Caco-2 (cell line): ENCODE data around the gene PEX14. TPM values are rescaled to one million over a fixed set of nuclear protein-coding genes. Genes with fewer than 3 reads are reported as not detected.

Experiments
- BruUV-seq: library from RNA; stranded (reverse); fragments of 400-500 nt; replicated peaks from 2 replicates; lab custom pipeline; 2021; lab: Mats Ljungman, UMichigan
- CTCF ChIA-PET: fragments of 300-600 bp; sonication (Branson Sonifier 250); formaldehyde crosslinking; loops from one replicate; lab custom pipeline; 2022; ENCODE audit warnings: antibody characterized with exemption; lab: Charles Lee
- POLR2A ChIA-PET: fragments of 300-600 bp; sonication (Branson Sonifier 250); formaldehyde crosslinking; loops from one replicate; lab custom pipeline; 2022; ENCODE audit warnings: antibody characterized with exemption; lab: Charles Lee
- DNase-seq, 2 experiments: peaks; one replicate each; pipeline versions ENCODE4 v3.0.0 to v3.0.0-alpha.2; 2020 to 2022
- H3K27me3 ChIP-seq: replicated peaks from 2 replicates; pipeline ENCODE4 v1.6.0; 2011; ENCODE audit warnings: low read length; ENCODE audit not compliant: control insufficient read depth, insufficient read depth
- H3K36me3 ChIP-seq: 2 replicates; pipeline ENCODE4 v1.5.1; 2011; ENCODE audit warnings: low read length; ENCODE audit not compliant: control insufficient read depth, insufficient read depth
- H3K4me1 ChIP-seq: fragments of 250-450 bp; sonication (Bioruptor Pico); 2 replicates; pipeline ENCODE4 v1.5.1; 2020; ENCODE audit warnings: mild to moderate bottlenecking
- H3K4me3 ChIP-seq: 2 replicates; pipeline ENCODE4 v1.5.1; 2011; ENCODE audit warnings: low read depth, mild to moderate bottlenecking, control low read depth, low read length
- H3K9me3 ChIP-seq: fragments of 250-450 bp; sonication (Bioruptor Pico); 2 replicates; pipeline ENCODE4 v1.5.1; 2020; ENCODE audit warnings: mild to moderate bottlenecking, moderate library complexity
- H3K27ac Mint-ChIP-seq: one replicate; pipeline ENCODE4 v1.8.0; 2022; ENCODE audit warnings: mixed read lengths; ENCODE audit not compliant: unreplicated experiment
- H3K27me3 Mint-ChIP-seq: one replicate; pipeline ENCODE4 v1.8.0; 2022; ENCODE audit warnings: mixed read lengths; ENCODE audit not compliant: insufficient read depth, unreplicated experiment
- H3K36me3 Mint-ChIP-seq: one replicate; pipeline ENCODE4 v1.8.0; 2022; ENCODE audit warnings: mild to moderate bottlenecking, mixed read lengths; ENCODE audit not compliant: insufficient read depth, unreplicated experiment
- H3K4me1 Mint-ChIP-seq: one replicate; pipeline ENCODE4 v1.8.0; 2022; ENCODE audit warnings: low read depth, mixed read lengths; ENCODE audit not compliant: unreplicated experiment
- H3K4me3 Mint-ChIP-seq: one replicate; pipeline ENCODE4 v1.8.0; 2022; ENCODE audit warnings: mild to moderate bottlenecking, moderate library complexity, mixed read lengths; ENCODE audit not compliant: unreplicated experiment
- H3K9me3 Mint-ChIP-seq: one replicate; pipeline ENCODE4 v1.8.0; 2022; ENCODE audit warnings: mixed read lengths; ENCODE audit not compliant: unreplicated experiment
- intact Hi-C: fragments of 100-400 bp; cut with micrococcal nuclease; formaldehyde crosslinking; loops from one replicate; pipeline ENCODE4 v1.10.0; 2022; ENCODE audit not compliant: unreplicated experiment
- total RNA-seq: library from RNA; stranded (reverse); gene quantifications from 2 replicates; pipeline ENCODE4 v1.2.3, GENCODE V29; 2022
- TF ChIP-seq, protein P1 (sequence below), 2 experiments: fragments of 200-600 bp in 1 of 2; IDR thresholded peaks; 1 replicate in 1 of 2; 2 replicates in 1 of 2; pipeline versions ENCODE4 v1.5.1 to v1.8.0; 2011 to 2022; ENCODE audit warnings: antibody characterized with exemption in 1 of 2, control low read depth in 1 of 2, inconsistent platforms in 1 of 2, low read depth in 1 of 2, low read length in 1 of 2, mild to moderate bottlenecking in 1 of 2, moderate library complexity in 1 of 2; ENCODE audit not compliant: insufficient read depth in 1 of 2, severe bottlenecking in 1 of 2, unreplicated experiment in 1 of 2

The PEX14 gene
- total RNA-seq, 1 experiment from 2014 or later, result 22.2 TPM

DNA sequence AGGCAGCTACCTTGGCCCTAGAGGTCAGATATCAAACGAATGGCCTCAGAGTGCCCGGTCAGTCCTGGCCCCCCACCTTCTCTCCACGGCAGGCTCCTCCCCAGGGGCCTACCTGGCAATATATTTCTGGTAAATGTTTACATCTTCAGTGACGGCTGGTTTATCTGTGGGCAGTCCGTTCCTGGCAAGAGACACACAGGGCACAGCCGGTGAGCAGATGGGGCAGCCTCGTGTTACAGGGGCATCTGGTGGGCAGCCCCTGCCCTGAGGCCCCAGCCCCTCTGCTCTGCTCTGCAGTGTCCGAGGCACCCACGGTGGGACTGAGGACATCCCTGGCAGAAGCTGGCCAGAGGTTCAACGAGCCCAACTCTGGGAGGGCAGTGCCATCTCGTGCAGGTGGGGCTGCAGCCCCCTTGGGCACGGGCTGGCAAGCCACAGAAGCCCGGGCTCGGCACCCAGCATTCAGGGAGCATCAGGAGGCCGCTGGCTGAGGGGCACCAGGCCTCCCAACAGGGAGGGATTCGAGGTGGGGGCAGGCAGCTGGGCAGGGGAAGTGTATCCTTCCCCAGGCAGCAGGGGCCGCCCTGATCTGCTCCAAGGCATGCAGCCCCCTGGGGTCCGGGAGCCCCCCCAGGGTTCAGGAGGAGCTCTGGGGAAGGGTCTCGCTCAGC is 183.8 kb downstream of the PEX14 start:
- no peaks in the 10 kb centered on the region for H3K27me3 ChIP-seq
- no peak overlapping the region for H3K4me3 Mint-ChIP-seq
- ChIA-PET POLR2A (no interaction called here), CTCF (no interaction called here)
- no peaks in the 10 kb centered on the region for H3K4me1 ChIP-seq
- no peaks in the 10 kb centered on the region for H3K36me3 ChIP-seq
- no peaks in the 10 kb centered on the region for H3K9me3 Mint-ChIP-seq
- H3K4me1 Mint-ChIP-seq, result no peaks in the 10 kb centered on the region
- H3K4me3 ChIP-seq, result no peak overlapping the region
- BruUV-seq, result no TSS peak
- no peaks in the 10 kb centered on the region for H3K36me3 Mint-ChIP-seq
- TF ChIP-seq, protein P1, sequence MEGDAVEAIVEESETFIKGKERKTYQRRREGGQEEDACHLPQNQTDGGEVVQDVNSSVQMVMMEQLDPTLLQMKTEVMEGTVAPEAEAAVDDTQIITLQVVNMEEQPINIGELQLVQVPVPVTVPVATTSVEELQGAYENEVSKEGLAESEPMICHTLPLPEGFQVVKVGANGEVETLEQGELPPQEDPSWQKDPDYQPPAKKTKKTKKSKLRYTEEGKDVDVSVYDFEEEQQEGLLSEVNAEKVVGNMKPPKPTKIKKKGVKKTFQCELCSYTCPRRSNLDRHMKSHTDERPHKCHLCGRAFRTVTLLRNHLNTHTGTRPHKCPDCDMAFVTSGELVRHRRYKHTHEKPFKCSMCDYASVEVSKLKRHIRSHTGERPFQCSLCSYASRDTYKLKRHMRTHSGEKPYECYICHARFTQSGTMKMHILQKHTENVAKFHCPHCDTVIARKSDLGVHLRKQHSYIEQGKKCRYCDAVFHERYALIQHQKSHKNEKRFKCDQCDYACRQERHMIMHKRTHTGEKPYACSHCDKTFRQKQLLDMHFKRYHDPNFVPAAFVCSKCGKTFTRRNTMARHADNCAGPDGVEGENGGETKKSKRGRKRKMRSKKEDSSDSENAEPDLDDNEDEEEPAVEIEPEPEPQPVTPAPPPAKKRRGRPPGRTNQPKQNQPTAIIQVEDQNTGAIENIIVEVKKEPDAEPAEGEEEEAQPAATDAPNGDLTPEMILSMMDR (IDR thresholded peaks at IDR 0.05; ENCODE audit: insufficient read depth in 1 of 2, low read depth in 1 of 2, low read length in 1 of 2, severe bottlenecking in 1 of 2, unreplicated experiment in 1 of 2), result no peak
- H3K27ac Mint-ChIP-seq, result no peak overlapping the region
- H3K27me3 Mint-ChIP-seq, result no peaks in the 10 kb centered on the region
- no peak for DNase-seq
- intact Hi-C loops, result no loop called here
- no peaks in the 10 kb centered on the region for H3K9me3 ChIP-seq

DNA sequence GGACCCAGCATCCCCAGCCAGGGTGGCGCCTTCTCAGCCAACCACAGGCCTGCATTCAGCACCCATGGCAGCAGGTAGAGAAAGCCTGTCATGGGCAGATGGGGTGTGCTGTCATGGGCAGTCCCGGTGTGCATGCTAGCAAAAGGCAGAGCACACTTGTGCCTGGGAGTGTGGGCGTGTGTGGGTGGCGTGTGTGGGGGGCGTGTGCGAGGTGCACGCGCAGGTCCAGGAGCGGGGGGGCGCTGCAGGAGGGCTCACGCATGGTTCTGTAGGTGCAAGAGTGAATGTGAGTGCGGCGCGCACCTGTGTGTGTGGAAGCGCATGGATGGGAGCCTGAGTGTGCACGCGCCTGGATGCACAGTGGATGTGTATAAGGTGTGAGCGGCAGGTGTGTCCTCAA is 184.5 kb downstream of the PEX14 start:
- no peak for DNase-seq
- Mint-ChIP-seq H3K4me3 (no peak overlapping the region), H3K27ac (no peak overlapping the region), H3K27me3 (no peaks in the 10 kb centered on the region), H3K9me3 (no peaks in the 10 kb centered on the region), H3K36me3 (no peaks in the 10 kb centered on the region), H3K4me1 (no peaks in the 10 kb centered on the region)
- Histone ChIP-seq H3K4me1 (no peaks in the 10 kb centered on the region), H3K9me3 (no peaks in the 10 kb centered on the region), H3K27me3 (no peaks in the 10 kb centered on the region), H3K4me3 (no peak overlapping the region), H3K36me3 (no peaks in the 10 kb centered on the region)
- ChIA-PET POLR2A (no interaction called here), CTCF (no interaction called here)
- TF ChIP-seq, protein P1 (IDR thresholded peaks at IDR 0.05; ENCODE audit: insufficient read depth in 1 of 2, low read depth in 1 of 2, low read length in 1 of 2, severe bottlenecking in 1 of 2, unreplicated experiment in 1 of 2), result no peak
- intact Hi-C loops, result no loop called here
- no TSS peak for BruUV-seq

DNA sequence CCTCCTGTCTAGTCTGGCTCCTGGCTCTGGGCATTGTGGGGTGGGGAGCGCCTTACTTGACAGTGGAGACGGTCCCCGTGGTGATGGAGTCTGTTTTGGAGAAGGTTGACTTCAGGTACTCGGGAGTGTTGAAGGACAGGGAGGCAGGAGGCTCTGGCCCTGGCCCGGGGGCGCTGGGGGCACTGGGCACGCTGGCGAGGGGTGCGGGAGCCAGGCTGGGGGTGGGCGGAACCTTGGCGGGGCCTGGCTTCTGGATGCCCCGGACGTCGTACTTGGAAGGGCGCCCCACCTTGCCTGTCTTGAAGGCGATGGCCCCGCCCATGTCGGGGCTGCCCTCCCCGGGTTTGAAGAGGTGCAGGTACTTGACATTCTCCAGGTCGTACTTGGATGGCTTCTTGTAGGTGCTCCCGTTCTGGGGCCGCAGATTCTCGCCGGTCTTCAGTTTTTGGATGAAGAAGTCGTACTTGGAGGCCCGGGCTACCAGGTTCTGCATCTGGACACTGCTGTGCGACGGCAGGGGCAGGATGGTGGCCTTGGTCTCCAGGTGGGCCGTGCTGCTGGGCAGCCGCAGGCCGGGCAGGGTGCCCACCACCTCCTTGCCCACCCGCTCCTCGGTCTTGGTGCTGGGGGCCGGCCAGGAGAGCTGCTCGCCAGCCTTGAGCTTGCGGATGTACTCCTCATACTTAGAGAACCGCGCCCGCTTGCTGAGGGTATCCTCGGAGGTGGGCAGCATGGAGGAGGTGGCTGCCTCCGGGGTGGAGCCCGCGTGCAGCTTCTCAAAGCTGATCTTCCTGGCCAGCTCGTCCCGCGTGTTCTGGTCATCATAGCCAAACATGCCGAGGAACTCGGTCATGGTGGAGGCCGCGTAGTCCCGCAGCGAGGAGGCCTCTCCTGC is 185.1 kb downstream of the PEX14 start:
- POLR2A ChIA-PET, result no interaction called here
- Mint-ChIP-seq H3K4me3 (no peak overlapping the region), H3K4me1 (no peaks in the 10 kb centered on the region), H3K27me3 (no peaks in the 10 kb centered on the region), H3K9me3 (no peaks in the 10 kb centered on the region), H3K27ac (no peak overlapping the region), H3K36me3 (no peaks in the 10 kb centered on the region)
- Histone ChIP-seq H3K9me3 (no peaks in the 10 kb centered on the region), H3K36me3 (no peaks in the 10 kb centered on the region), H3K27me3 (no peaks in the 10 kb centered on the region), H3K4me3 (no peak overlapping the region), H3K4me1 (no peaks in the 10 kb centered on the region)
- intact Hi-C loops, result no loop called here
- TF ChIP-seq, protein P1 (IDR thresholded peaks at IDR 0.05; ENCODE audit: insufficient read depth in 1 of 2, low read depth in 1 of 2, low read length in 1 of 2, severe bottlenecking in 1 of 2, unreplicated experiment in 1 of 2), result no peak
- no peak for DNase-seq
- no TSS peak for BruUV-seq
- CTCF ChIA-PET, result no interaction called here
